ENCODE data around the gene ZSWIM1. TPM values are rescaled to one million over a fixed set of nuclear protein-coding genes. Genes with fewer than 3 reads are reported as not detected.

ZSWIM1 gene
- total and polyA plus RNA-seq, 8 donors, result 9.9 to 14.8 (median 13.8) TPM

- no peaks in the 10 kb centered on the region for H3K9me3 ChIP-seq
- ATAC-seq (no peak), DNase-seq (no peak)
- intact Hi-C loops (cut with DNase I), result no loop called here
- peaks cover 0 to 82% of the 10 kb centered on the region in 2 donors for H3K36me3 ChIP-seq
- H3K4me3 ChIP-seq, result no peak overlapping the region
- no peak overlapping the region for H3K27ac ChIP-seq
- TF ChIP-seq, protein P1, sequence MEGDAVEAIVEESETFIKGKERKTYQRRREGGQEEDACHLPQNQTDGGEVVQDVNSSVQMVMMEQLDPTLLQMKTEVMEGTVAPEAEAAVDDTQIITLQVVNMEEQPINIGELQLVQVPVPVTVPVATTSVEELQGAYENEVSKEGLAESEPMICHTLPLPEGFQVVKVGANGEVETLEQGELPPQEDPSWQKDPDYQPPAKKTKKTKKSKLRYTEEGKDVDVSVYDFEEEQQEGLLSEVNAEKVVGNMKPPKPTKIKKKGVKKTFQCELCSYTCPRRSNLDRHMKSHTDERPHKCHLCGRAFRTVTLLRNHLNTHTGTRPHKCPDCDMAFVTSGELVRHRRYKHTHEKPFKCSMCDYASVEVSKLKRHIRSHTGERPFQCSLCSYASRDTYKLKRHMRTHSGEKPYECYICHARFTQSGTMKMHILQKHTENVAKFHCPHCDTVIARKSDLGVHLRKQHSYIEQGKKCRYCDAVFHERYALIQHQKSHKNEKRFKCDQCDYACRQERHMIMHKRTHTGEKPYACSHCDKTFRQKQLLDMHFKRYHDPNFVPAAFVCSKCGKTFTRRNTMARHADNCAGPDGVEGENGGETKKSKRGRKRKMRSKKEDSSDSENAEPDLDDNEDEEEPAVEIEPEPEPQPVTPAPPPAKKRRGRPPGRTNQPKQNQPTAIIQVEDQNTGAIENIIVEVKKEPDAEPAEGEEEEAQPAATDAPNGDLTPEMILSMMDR (IDR thresholded peaks at IDR 0.05), result no peak
- H3K27me3 ChIP-seq, result no peaks in the 10 kb centered on the region
- no peaks in the 10 kb centered on the region for H3K4me1 ChIP-seq
These were observed 32.6 kb upstream of the ZSWIM1 start for GRCh38 chr20:45848421-45848820.

- H3K27ac ChIP-seq, result no peak overlapping the region
- H3K4me1 ChIP-seq, result peaks cover 0 to 5% of the 10 kb centered on the region in 2 donors
- H3K4me3 ChIP-seq, result no peak overlapping the region
- H3K36me3 ChIP-seq, result peaks cover 0 to 82% of the 10 kb centered on the region in 2 donors
- H3K9me3 ChIP-seq, result no peaks in the 10 kb centered on the region
- TF ChIP-seq, protein P1 (IDR thresholded peaks at IDR 0.05), result no peak
- no peak for DNase-seq
- no peaks in the 10 kb centered on the region for H3K27me3 ChIP-seq
- intact Hi-C loops (cut with DNase I), result no loop called here
- ATAC-seq, result no peak
These were observed 32.0 kb upstream of the ZSWIM1 start for GRCh38 chr20:45848969-45849582.

DNA sequence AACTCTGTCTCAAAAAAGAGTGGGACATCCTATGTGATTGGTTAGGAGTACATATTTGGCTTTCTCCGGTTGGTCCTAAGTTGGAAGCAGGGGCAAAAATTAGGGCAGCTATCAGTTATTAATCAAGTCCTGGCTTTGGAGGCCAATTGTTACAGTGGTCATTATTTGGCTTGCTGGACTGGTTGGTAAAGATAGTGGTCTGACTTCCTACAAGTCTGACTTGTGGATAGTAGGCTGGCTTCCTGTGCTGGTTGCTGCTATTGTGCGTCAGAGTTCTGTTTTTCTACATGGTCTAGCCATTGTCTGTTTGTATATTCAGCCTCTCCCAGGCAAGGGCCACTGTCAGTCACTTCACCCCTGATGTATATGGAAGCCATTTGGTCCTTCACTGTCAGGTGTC, 30.8 kb upstream of the ZSWIM1 start:
- H3K9me3 ChIP-seq, result no peaks in the 10 kb centered on the region
- no peaks in the 10 kb centered on the region for H3K27me3 ChIP-seq
- TF ChIP-seq, protein P1 (IDR thresholded peaks at IDR 0.05), result no peak
- no peak for ATAC-seq
- peaks cover 0 to 13% of the 10 kb centered on the region in 2 donors for H3K4me1 ChIP-seq
- DNase-seq, result no peak
- no peak overlapping the region for H3K27ac ChIP-seq
- no peak overlapping the region for H3K4me3 ChIP-seq
- peaks cover 0 to 74% of the 10 kb centered on the region in 2 donors for H3K36me3 ChIP-seq
- intact Hi-C loops (cut with DNase I), result no loop called here

- ATAC-seq, result no peak
- no peak overlapping the region for H3K27ac ChIP-seq
These were observed 30.1 kb upstream of the ZSWIM1 start for GRCh38 chr20:45850926-45851325.

GRCh38 chr20:45851501-45851900, 29.5 kb upstream of the ZSWIM1 start:
- no peak for ATAC-seq
- DNase-seq, result no peak
- H3K27me3 ChIP-seq, result no peaks in the 10 kb centered on the region
- peaks cover 0 to 62% of the 10 kb centered on the region in 2 donors for H3K36me3 ChIP-seq
- no peak overlapping the region for H3K4me3 ChIP-seq
- intact Hi-C loops (cut with DNase I), result no loop called here
- TF ChIP-seq, protein P1 (IDR thresholded peaks at IDR 0.05), result no peak
- H3K27ac ChIP-seq, result no peak overlapping the region
- H3K9me3 ChIP-seq, result no peaks in the 10 kb centered on the region
- peaks cover 10 to 25% of the 10 kb centered on the region in 2 donors for H3K4me1 ChIP-seq

More at GRCh38 chr20:45850926-45851325, 30.1 kb upstream of the ZSWIM1 start:
- H3K27me3 ChIP-seq, result no peaks in the 10 kb centered on the region
- H3K9me3 ChIP-seq, result no peaks in the 10 kb centered on the region
- no peak for DNase-seq
- peaks cover 4 to 20% of the 10 kb centered on the region in 2 donors for H3K4me1 ChIP-seq
- intact Hi-C loops (cut with DNase I), result no loop called here
- H3K36me3 ChIP-seq, result peaks cover 0 to 68% of the 10 kb centered on the region in 2 donors
- TF ChIP-seq, protein P1 (IDR thresholded peaks at IDR 0.05), result no peak
- no peak overlapping the region for H3K4me3 ChIP-seq

Data from left lung (tissue), 10 donors.